MM.1S (cell line): ENCODE data around the gene NINL.

ENCODE experiments used
- DNase-seq: peaks from one replicate; pipeline ENCODE4 v3.0.0-alpha.2; 2015
- H2AFZ ChIP-seq: fragments of 300-600 bp; sonication (generic); 2 replicates; pipeline ENCODE4 v1.6.0; 2016; ENCODE audit warnings: antibody characterized with exemption, low read length
- H3F3A ChIP-seq: fragments of 300-600 bp; sonication (generic); 2 replicates; pipeline ENCODE4 v1.6.1; 2016; ENCODE audit warnings: mild to moderate bottlenecking, antibody characterized with exemption, low read length, moderate library complexity, mixed read lengths; ENCODE audit not compliant: insufficient read depth
- H3K27ac ChIP-seq: fragments of 300-600 bp; sonication (generic); 2 replicates; pipeline ENCODE4 v1.5.1; 2016; ENCODE audit warnings: mild to moderate bottlenecking, low read length
- H3K27me3 ChIP-seq: fragments of 300-600 bp; sonication (generic); replicated peaks from 2 replicates; pipeline ENCODE4 v1.6.0; 2016; ENCODE audit warnings: low read length; ENCODE audit not compliant: insufficient read depth
- H3K36me3 ChIP-seq: fragments of 300-600 bp; sonication (generic); replicated peaks from 2 replicates; pipeline ENCODE4 v1.6.1; 2016; ENCODE audit warnings: mild to moderate bottlenecking, low read length, mixed read lengths; ENCODE audit not compliant: insufficient read depth
- H3K4me1 ChIP-seq: fragments of 300-600 bp; sonication (generic); 2 replicates; pipeline ENCODE4 v1.6.1; 2016; ENCODE audit warnings: low read length, mixed read lengths
- H3K4me2 ChIP-seq: fragments of 300-600 bp; sonication (generic); 2 replicates; pipeline ENCODE4 v1.6.0; 2016; ENCODE audit warnings: low read depth, low read length
- H3K4me3 ChIP-seq: fragments of 300-600 bp; sonication (generic); 2 replicates; pipeline ENCODE4 v1.5.1; 2016; ENCODE audit warnings: low read length, mixed read lengths
- H3K79me2 ChIP-seq: fragments of 300-600 bp; sonication (generic); 2 replicates; pipeline ENCODE4 v1.6.1; 2016; ENCODE audit warnings: mixed run types, low read length, mixed read lengths
- H3K9ac ChIP-seq: fragments of 300-600 bp; sonication (generic); 2 replicates; pipeline ENCODE4 v1.6.1; 2016; ENCODE audit warnings: low read length, mixed read lengths
- H3K9me2 ChIP-seq: fragments of 300-600 bp; sonication (generic); replicated peaks from 2 replicates; pipeline ENCODE4 v1.6.1; 2016; ENCODE audit warnings: mild to moderate bottlenecking, low read length, mixed read lengths; ENCODE audit not compliant: insufficient read depth
- H3K9me3 ChIP-seq: fragments of 300-600 bp; sonication (generic); replicated peaks from 2 replicates; pipeline ENCODE4 v1.6.1; 2016; ENCODE audit warnings: mild to moderate bottlenecking, low read length, mixed read lengths; ENCODE audit not compliant: insufficient read depth
- H4K20me1 ChIP-seq: fragments of 300-600 bp; sonication (generic); 2 replicates; pipeline ENCODE4 v1.6.1; 2016; ENCODE audit warnings: mild to moderate bottlenecking, low read length, moderate library complexity, mixed read lengths; ENCODE audit not compliant: insufficient read depth
- CTCF ChIP-seq: fragments of 300-600 bp; sonication (generic); IDR thresholded peaks from 2 replicates; pipeline ENCODE4 v1.5.1; 2016; ENCODE audit warnings: antibody characterized with exemption, low read length, mixed read lengths
- EZH2 ChIP-seq: fragments of 300-600 bp; sonication (generic); optimal IDR thresholded peaks from 2 replicates; pipeline ENCODE3; 2017; ENCODE audit warnings: low read depth, mild to moderate bottlenecking, antibody characterized with exemption, low read length, mixed read lengths
- EZH2phosphoT487 ChIP-seq: fragments of 300-600 bp; sonication (generic); IDR thresholded peaks from 2 replicates; pipeline ENCODE4 v1.6.1; 2018; ENCODE audit warnings: antibody characterized with exemption, low read length

NINL gene

GRCh38 chr20:25481918-25482253, 103.4 kb downstream of the NINL start:
- Histone ChIP-seq H3K79me2 (no peaks in the 10 kb centered on the region), H3K9me2 (no peaks in the 10 kb centered on the region), H2AFZ (no peak overlapping the region), H3F3A (no peaks in the 10 kb centered on the region), H4K20me1 (no peaks in the 10 kb centered on the region), H3K27ac (no peak overlapping the region), H3K4me3 (no peak overlapping the region), H3K9me3 (no peaks in the 10 kb centered on the region), H3K27me3 (no peaks in the 10 kb centered on the region), H3K4me1 (no peaks in the 10 kb centered on the region), H3K9ac (no peak overlapping the region), H3K4me2 (no peak overlapping the region), H3K36me3 (no peaks in the 10 kb centered on the region)
- DNase-seq = no peak
- TF ChIP-seq CTCF = no peak
- TF ChIP-seq EZH2phosphoT487 = no peak
- TF ChIP-seq EZH2 = no peak

DNA sequence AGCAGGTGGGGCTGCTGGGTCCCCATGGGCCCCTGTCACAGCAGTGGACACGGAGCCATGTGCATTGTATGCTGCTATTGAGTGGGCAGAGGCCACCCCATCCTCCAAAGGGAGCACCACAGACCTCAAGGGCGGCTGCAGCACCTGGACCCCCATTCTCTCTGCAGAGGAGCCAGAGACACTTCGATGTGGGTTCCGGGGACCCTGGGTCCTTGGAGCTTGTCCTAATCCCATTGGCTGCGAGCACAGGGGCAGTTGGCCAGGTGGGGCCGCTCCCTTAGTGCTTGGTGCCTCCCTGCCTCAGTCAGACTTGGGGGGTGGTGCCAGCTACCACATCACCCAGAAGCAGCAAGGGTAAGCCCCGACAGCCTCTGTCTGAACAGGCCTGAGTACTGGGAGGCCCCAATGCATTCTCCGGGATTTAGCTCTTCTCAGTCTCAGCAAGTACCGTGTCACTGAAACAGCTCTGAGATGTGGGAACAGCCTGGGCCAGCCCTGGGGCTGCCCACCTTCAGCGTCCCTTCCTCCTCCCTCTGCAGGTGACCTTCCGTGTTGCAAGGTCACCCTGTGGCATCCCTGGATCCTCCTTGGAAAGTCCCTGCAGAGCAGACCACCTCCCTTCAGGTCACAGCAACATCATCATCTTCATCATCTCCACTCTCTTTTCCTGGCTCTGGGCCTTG, 104.0 kb downstream of the NINL start:
- H3K9ac ChIP-seq = no peak overlapping the region
- H3K36me3 ChIP-seq = no peaks in the 10 kb centered on the region
- H3K9me2 ChIP-seq = no peaks in the 10 kb centered on the region
- no peaks in the 10 kb centered on the region for H3K9me3 ChIP-seq
- no peak overlapping the region for H3K27ac ChIP-seq
- no peak overlapping the region for H2AFZ ChIP-seq
- H3K4me2 ChIP-seq = no peak overlapping the region
- H3K4me1 ChIP-seq = no peaks in the 10 kb centered on the region
- TF ChIP-seq EZH2phosphoT487 (no peak), EZH2 (no peak), CTCF (no peak)
- no peaks in the 10 kb centered on the region for H3K27me3 ChIP-seq
- no peaks in the 10 kb centered on the region for H3F3A ChIP-seq
- DNase-seq = no peak
- H3K4me3 ChIP-seq = no peak overlapping the region
- H3K79me2 ChIP-seq = no peaks in the 10 kb centered on the region
- no peaks in the 10 kb centered on the region for H4K20me1 ChIP-seq

DNA sequence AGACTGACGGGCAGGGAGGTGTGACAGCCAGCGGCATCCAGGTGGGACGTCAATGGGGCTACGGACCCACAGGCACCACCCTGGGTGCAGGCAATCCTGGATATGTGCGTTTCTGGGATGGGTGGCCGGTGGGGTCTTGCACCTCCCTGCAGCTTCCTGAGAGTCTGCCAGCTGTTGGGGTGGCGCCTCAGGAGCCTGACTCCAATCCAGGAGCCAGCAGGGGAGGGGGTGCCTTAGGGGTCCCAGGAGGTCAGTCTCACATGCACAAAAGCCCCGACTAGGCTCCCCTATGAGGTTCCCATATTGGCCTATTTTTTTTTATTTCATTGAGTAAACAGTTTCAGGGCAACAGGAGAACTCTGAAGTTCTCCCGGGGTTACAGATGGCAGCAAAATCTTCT, 104.5 kb downstream of the NINL start:
- Histone ChIP-seq H3K9ac (no peak overlapping the region), H3F3A (no peaks in the 10 kb centered on the region), H3K9me3 (no peaks in the 10 kb centered on the region), H3K36me3 (no peaks in the 10 kb centered on the region), H3K4me2 (no peak overlapping the region), H2AFZ (no peak overlapping the region), H3K27ac (no peak overlapping the region), H3K4me1 (no peaks in the 10 kb centered on the region), H3K27me3 (no peaks in the 10 kb centered on the region), H3K9me2 (no peaks in the 10 kb centered on the region), H3K4me3 (no peak overlapping the region), H4K20me1 (no peaks in the 10 kb centered on the region), H3K79me2 (no peaks in the 10 kb centered on the region)
- DNase-seq = no peak
- no peak for TF ChIP-seq EZH2phosphoT487
- no peak for TF ChIP-seq CTCF
- TF ChIP-seq EZH2 = no peak
